Gastrocnemius medialis (tissue), 4 donors: ENCODE data around the gene MGAT4C. TPM values are rescaled to one million over a fixed set of nuclear protein-coding genes. Genes with fewer than 3 reads are reported as not detected.

Experiments used
- ATAC-seq, 2 donors: fragments of 150-250 bp; one replicate each; pipeline ENCODE4 v1.9.1; 2016
- DNase-seq, 2 donors: peaks; one replicate each; pipeline ENCODE4 v3.0.0-alpha.2; 2019
- H3K27ac ChIP-seq, 4 donors: fragments of 200-600 bp; sonication (generic); 1 replicate in 1 of 4; 2 replicates in 3 of 4; pipeline ENCODE4 v1.5.1; 2016 to 2018; ENCODE audit warnings: mild to moderate bottlenecking in 2 of 4, moderate library complexity in 1 of 4
- H3K27me3 ChIP-seq, 3 donors: fragments of 200-600 bp; sonication (generic) in 2 of 3; 1 replicate in 1 of 3; 2 replicates in 2 of 3; pipeline versions ENCODE4 v1.5.1 to v1.6.0; 2016 to 2019; ENCODE audit warnings: mild to moderate bottlenecking in 1 of 3, moderate library complexity in 1 of 3
- H3K36me3 ChIP-seq, 2 donors: fragments of 200-600 bp; sonication (generic) in 1 of 2; one replicate each; pipeline ENCODE4 v1.5.1; 2017 to 2018
- H3K4me1 ChIP-seq, 2 donors: fragments of 200-600 bp; sonication (generic) in 1 of 2; one replicate each; pipeline ENCODE4 v1.5.1; 2016 to 2017; ENCODE audit warnings: mild to moderate bottlenecking in 2 of 2
- H3K4me3 ChIP-seq, 4 donors: fragments of 200-600 bp; sonication (generic) in 3 of 4; 1 replicate in 1 of 4; 2 replicates in 3 of 4; pipeline ENCODE4 v1.5.1; 2016 to 2019; ENCODE audit warnings: mild to moderate bottlenecking in 2 of 4
- H3K9me3 ChIP-seq, 3 donors: fragments of 200-600 bp; sonication (generic) in 2 of 3; 1 replicate in 1 of 3; 2 replicates in 2 of 3; pipeline ENCODE4 v1.5.1; 2016 to 2019
- POLR2A ChIP-seq, 2 donors: fragments of 450-650 bp; IDR thresholded peaks; one replicate each; pipeline ENCODE4 v1.6.1; 2017; ENCODE audit warnings: antibody characterized with exemption in 2 of 2, mild to moderate bottlenecking in 2 of 2, moderate library complexity in 2 of 2
- in situ Hi-C, 4 donors: fragments of 200-750 bp; cut with MboI; loops; one replicate each; pipeline versions ENCODE4 v1.15.0 to v1.8.0; 2017; ENCODE audit warnings: low sequenced_read_pairs in 4 of 4
- intact Hi-C: fragments of 100-400 bp; cut with DNase I; formaldehyde crosslinking; loops from one replicate; pipeline ENCODE4 v1.15.1; 2023; ENCODE audit warnings: low total_unique reads
- total RNA-seq, 4 donors: library from RNA; depleted of rRNA; stranded (reverse); fragments of >200 nt; gene quantifications; one replicate each; pipeline versions ENCODE4 v1.1.0 to v1.2.3, GENCODE V29; 2016
- TF ChIP-seq, protein P1 (sequence below), 5 experiments: fragments of 450-650 bp in 3 of 5; fragments of 200-600 bp in 2 of 5; sonication (generic) in 2 of 5; IDR thresholded peaks in 4 of 5; conservative IDR thresholded peaks in 1 of 5; 1 replicate in 4 of 5; 2 replicates in 1 of 5; pipeline ENCODE4 v1.5.1; 2016 to 2019; ENCODE audit warnings: antibody characterized with exemption in 5 of 5, mild to moderate bottlenecking in 3 of 5, moderate library complexity in 3 of 5

Gene MGAT4C
- total RNA-seq, 4 donors from 2014 or later, result not detected

DNA sequence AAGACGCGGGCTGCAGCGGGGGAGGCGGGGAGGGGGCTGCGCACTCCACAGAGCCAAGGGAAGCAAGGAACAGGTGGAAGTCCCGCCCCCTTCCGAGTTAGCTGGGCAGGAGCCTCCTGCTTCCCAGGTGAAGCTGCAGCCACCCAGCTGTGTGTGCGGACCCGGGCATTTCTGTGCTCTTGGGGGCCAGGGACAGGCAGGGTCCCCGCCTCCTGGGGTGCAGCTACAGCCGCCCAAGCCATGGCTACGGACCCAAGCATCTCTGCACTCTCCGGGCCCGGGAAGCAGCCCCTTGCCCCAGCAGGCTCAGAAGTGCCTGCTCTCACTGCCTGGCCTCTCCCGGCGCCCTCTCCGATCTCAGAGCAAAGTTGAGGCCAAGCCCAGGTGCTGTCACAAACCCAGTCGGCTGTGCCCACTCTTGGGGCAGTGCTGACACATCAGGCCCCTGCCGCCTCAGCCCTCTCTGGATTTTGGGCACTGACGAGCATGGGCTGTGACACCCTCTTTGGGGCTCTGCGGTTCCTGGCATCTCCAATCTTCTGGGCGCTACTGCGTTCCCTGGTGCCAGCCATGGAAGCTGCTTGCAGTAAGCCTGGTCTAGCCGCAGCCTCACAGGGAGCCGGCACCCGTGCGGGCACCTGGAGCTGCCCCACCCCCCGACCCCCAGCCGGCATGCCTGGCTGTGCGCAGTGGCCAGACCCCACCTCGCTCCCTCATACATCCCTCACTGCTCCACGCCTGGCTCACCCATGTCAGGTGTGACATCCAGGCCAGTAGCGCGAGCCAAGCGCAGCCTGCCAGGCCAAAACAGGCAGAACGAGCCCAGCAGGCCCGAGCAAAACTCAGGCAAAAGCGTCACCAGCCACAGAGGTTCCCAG, 8.5 kb upstream of the MGAT4C start:
- Histone ChIP-seq H3K27me3 (peaks cover 0 to 2% (median 0%) of the 10 kb centered on the region in 3 donors), H3K4me3 (no peak overlapping the region), H3K4me1 (no peaks in the 10 kb centered on the region), H3K36me3 (no peaks in the 10 kb centered on the region), H3K9me3 (no peaks in the 10 kb centered on the region), H3K27ac (no peak overlapping the region)
- in situ Hi-C loops, result no loop called here
- no peak for DNase-seq
- intact Hi-C loops, result no loop called here
- TF ChIP-seq, protein P1, sequence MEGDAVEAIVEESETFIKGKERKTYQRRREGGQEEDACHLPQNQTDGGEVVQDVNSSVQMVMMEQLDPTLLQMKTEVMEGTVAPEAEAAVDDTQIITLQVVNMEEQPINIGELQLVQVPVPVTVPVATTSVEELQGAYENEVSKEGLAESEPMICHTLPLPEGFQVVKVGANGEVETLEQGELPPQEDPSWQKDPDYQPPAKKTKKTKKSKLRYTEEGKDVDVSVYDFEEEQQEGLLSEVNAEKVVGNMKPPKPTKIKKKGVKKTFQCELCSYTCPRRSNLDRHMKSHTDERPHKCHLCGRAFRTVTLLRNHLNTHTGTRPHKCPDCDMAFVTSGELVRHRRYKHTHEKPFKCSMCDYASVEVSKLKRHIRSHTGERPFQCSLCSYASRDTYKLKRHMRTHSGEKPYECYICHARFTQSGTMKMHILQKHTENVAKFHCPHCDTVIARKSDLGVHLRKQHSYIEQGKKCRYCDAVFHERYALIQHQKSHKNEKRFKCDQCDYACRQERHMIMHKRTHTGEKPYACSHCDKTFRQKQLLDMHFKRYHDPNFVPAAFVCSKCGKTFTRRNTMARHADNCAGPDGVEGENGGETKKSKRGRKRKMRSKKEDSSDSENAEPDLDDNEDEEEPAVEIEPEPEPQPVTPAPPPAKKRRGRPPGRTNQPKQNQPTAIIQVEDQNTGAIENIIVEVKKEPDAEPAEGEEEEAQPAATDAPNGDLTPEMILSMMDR (IDR thresholded peaks at IDR 0.05 in 4 of 5, conservative IDR thresholded peaks at IDR 0.05 in 1 of 5), result no peak
- TF ChIP-seq POLR2A (IDR thresholded peaks at IDR 0.05), result no peak
- no peak for ATAC-seq

DNA sequence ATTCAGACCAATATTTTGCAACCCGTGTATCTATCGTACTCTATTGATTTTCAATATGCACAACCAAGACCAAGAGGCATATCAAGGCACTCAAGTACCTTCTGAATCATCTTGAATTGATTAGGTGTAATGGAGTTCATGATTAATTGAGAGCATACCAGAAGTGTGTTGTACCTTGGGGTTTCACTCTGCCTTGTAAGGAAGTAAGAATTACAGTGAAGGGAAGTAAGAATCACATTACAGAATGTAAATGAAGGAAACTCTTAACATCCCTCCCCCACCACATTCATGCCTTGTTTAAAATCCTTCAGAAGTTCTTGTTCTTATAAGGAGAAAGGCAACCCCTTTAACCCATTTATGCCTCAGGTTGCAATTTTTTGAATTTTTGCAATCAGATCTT, 5.4 kb upstream of the MGAT4C start:
- ATAC-seq (no peak), DNase-seq (no peak)
- intact Hi-C loops, result no loop called here
- Histone ChIP-seq H3K27me3 (peaks cover 0 to 2% (median 0%) of the 10 kb centered on the region in 3 donors), H3K9me3 (no peaks in the 10 kb centered on the region), H3K27ac (no peak overlapping the region), H3K4me3 (no peak overlapping the region), H3K4me1 (no peaks in the 10 kb centered on the region), H3K36me3 (no peaks in the 10 kb centered on the region)
- in situ Hi-C loops, result no loop called here
- no peak for TF ChIP-seq POLR2A (IDR thresholded peaks at IDR 0.05)
- TF ChIP-seq, protein P1 (IDR thresholded peaks at IDR 0.05 in 4 of 5, conservative IDR thresholded peaks at IDR 0.05 in 1 of 5), result no peak

DNA sequence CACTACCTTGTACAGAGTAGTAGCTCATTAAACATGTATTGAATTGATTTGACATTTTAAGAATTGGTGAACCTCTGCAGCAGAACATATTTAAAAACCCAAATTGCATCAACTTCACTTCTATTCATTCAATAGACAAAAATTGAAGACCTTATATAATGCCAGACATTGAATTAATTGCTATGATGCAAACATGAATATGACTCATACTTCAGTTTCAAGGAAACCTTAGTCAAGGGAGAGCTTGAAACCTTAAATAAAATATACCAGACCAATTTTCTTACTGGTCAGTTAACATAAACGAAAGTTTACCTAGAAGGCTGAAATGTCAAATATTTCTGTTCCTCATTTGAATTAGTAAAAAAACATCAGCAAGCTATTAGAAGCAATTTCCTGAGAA, 5.0 kb upstream of the MGAT4C start:
- intact Hi-C loops (no loop called here), in situ Hi-C loops (no loop called here)
- H3K9me3 ChIP-seq, result no peaks in the 10 kb centered on the region
- DNase-seq (no peak), ATAC-seq (no peak)
- no peak for TF ChIP-seq POLR2A (IDR thresholded peaks at IDR 0.05)
- TF ChIP-seq, protein P1 (IDR thresholded peaks at IDR 0.05 in 4 of 5, conservative IDR thresholded peaks at IDR 0.05 in 1 of 5), result no peak
- no peak overlapping the region for H3K27ac ChIP-seq
- no peaks in the 10 kb centered on the region for H3K4me1 ChIP-seq
- H3K4me3 ChIP-seq, result no peak overlapping the region
- H3K27me3 ChIP-seq, result peaks cover 0 to 2% (median 0%) of the 10 kb centered on the region in 3 donors
- H3K36me3 ChIP-seq, result no peaks in the 10 kb centered on the region

DNA sequence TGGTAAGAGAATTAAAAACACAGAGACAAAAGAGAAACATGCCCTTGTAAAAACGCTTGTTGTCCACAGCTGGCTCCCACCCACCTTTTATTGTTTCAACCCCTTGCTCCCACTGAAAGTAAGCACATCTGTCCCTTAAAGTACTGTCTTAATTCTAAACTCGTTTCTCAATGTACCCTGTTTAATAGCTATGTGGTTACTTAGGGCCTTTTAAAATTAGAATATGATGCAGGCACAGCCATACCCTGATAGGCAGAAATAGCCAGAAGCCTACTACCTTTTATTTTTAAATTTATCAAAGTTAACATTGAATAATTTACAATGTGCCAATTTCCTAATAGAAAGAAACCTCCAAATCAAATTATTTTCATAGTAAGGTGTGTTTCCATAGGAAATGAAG, 4.0 kb upstream of the MGAT4C start:
- H3K4me1 ChIP-seq, result no peaks in the 10 kb centered on the region
- peaks cover 0 to 2% (median 0%) of the 10 kb centered on the region in 3 donors for H3K27me3 ChIP-seq
- H3K27ac ChIP-seq, result no peak overlapping the region
- H3K9me3 ChIP-seq, result no peaks in the 10 kb centered on the region
- TF ChIP-seq, protein P1 (IDR thresholded peaks at IDR 0.05 in 4 of 5, conservative IDR thresholded peaks at IDR 0.05 in 1 of 5), result no peak
- no peak for TF ChIP-seq POLR2A (IDR thresholded peaks at IDR 0.05)
- H3K4me3 ChIP-seq, result no peak overlapping the region
- DNase-seq (no peak), ATAC-seq (no peak)
- in situ Hi-C loops (no loop called here), intact Hi-C loops (no loop called here)
- H3K36me3 ChIP-seq, result no peaks in the 10 kb centered on the region
